HCT116 (cell line): Measurements from ENCODE around the gene USH1C. TPM values are rescaled to one million over a fixed set of nuclear protein-coding genes. Genes with fewer than 3 reads are reported as not detected.

ENCODE experiments used
- ATAC-seq: fragments of 200-7000 bp; cut with Tn5 transposase; 2 replicates; pipeline ENCODE4 v1.9.1; 2020; ENCODE audit warnings: mild to moderate bottlenecking, moderate library complexity
- BruUV-seq: library from RNA; stranded (reverse); fragments of 400-500 nt; replicated peaks from 2 replicates; lab custom pipeline; 2021; lab: Mats Ljungman, UMichigan
- CTCF ChIA-PET: fragments of 300-600 bp; sonication (Branson Sonifier 250); formaldehyde crosslinking; loops from one replicate; lab custom pipeline; 2021; ENCODE audit warnings: antibody characterized with exemption; lab: Charles Lee
- POLR2A ChIA-PET: fragments of 300-600, 350-600 bp; sonication (Branson Sonifier 250); formaldehyde crosslinking; loops from one replicate; lab custom pipeline; 2021; ENCODE audit warnings: antibody characterized with exemption; lab: Charles Lee
- RAD21 ChIA-PET, 2 experiments: fragments of 300-600 bp; sonication (Branson Sonifier 250); formaldehyde crosslinking; loops; one replicate each; lab custom pipeline; 2023; ENCODE audit warnings: low total read pairs in 2 of 2; ENCODE audit not compliant: uncharacterized antibody in 2 of 2, unreplicated experiment in 2 of 2, low non-redundant PET in 1 of 2; lab: Charles Lee
- DNase-seq: peaks from one replicate; pipeline ENCODE4 v3.0.0-alpha.2; 2010; ENCODE audit warnings: low read depth, low spot score
- H2AFZ ChIP-seq: fragments of 200-600 bp; shearing (Covaris generic), sonication (generic); 2 replicates; pipeline ENCODE4 v1.6.1; 2017; ENCODE audit warnings: low read depth, mixed run types, mixed read lengths, antibody characterized with exemption, low read length; ENCODE audit not compliant: poor library complexity, severe bottlenecking
- H3K27ac ChIP-seq: 2 replicates; pipeline ENCODE4 v1.5.1; 2012; ENCODE audit warnings: low read depth, low read length
- H3K27me3 ChIP-seq: fragments of 200-600 bp; sonication (generic); 2 replicates; pipeline ENCODE4 v1.6.1; 2016; ENCODE audit warnings: mixed run types, low read length, mixed read lengths; ENCODE audit not compliant: insufficient read depth
- H3K36me3 ChIP-seq, 2 experiments: fragments of 200-500 bp in 1 of 2; fragments of 200-600 bp in 1 of 2; sonication (Bioruptor generic) in 1 of 2; sonication (generic) in 1 of 2; 2 replicates each; pipeline versions ENCODE4 v1.5.1 to v1.6.1; 2014 to 2016; ENCODE audit warnings: low read length in 2 of 2, inconsistent platforms in 1 of 2, mixed read lengths in 1 of 2, mixed run types in 1 of 2; ENCODE audit not compliant: insufficient read depth in 2 of 2, control insufficient read depth in 1 of 2
- H3K4me1 ChIP-seq, 2 experiments: fragments of 200-600 bp in 1 of 2; sonication (generic) in 1 of 2; 2 replicates each; pipeline versions ENCODE4 v1.5.1 to v1.6.1; 2012 to 2017; ENCODE audit warnings: low read length in 2 of 2, inconsistent platforms in 1 of 2, mild to moderate bottlenecking in 1 of 2, mixed read lengths in 1 of 2, mixed run types in 1 of 2, moderate library complexity in 1 of 2; ENCODE audit not compliant: insufficient read depth in 2 of 2, control insufficient read depth in 1 of 2
- H3K4me2 ChIP-seq: fragments of 200-600 bp; sonication (generic); 2 replicates; pipeline ENCODE4 v1.6.1; 2017; ENCODE audit warnings: mixed run types, low read length, mixed read lengths
- H3K4me3 ChIP-seq, 2 experiments: fragments of 200-600 bp in 1 of 2; sonication (generic) in 1 of 2; replicated peaks in 1 of 2; 2 replicates each; pipeline ENCODE4 v1.5.1; 2011 to 2016; ENCODE audit warnings: low read length in 2 of 2, control low read depth in 1 of 2, low read depth in 1 of 2, mild to moderate bottlenecking in 1 of 2, mixed read lengths in 1 of 2, mixed run types in 1 of 2
- H3K79me2 ChIP-seq: fragments of 200-600 bp; sonication (generic); 2 replicates; pipeline ENCODE4 v1.6.1; 2017; ENCODE audit warnings: mild to moderate bottlenecking, mixed run types, low read length, moderate library complexity, mixed read lengths; ENCODE audit not compliant: insufficient read depth
- H3K9ac ChIP-seq: fragments of 200-600 bp; sonication (generic); 2 replicates; pipeline ENCODE4 v1.6.1; 2016; ENCODE audit warnings: low read length, mixed read lengths
- H3K9me2 ChIP-seq: fragments of 200-600 bp; sonication (generic), shearing (Covaris generic); 2 replicates; pipeline ENCODE4 v1.6.1; 2017; ENCODE audit warnings: mixed run types, mild to moderate bottlenecking, moderate library complexity; ENCODE audit not compliant: insufficient read depth
- H3K9me3 ChIP-seq, 2 experiments: fragments of 200-500 bp in 1 of 2; fragments of 200-600 bp in 1 of 2; sonication (Bioruptor generic) in 1 of 2; sonication (generic) in 1 of 2; 2 replicates each; pipeline ENCODE4 v1.6.1; 2014 to 2017; ENCODE audit warnings: low read length in 2 of 2, mixed read lengths in 2 of 2, inconsistent platforms in 1 of 2, low read depth in 1 of 2, mild to moderate bottlenecking in 1 of 2, mixed run types in 1 of 2, moderate library complexity in 1 of 2; ENCODE audit not compliant: control insufficient read depth in 1 of 2, insufficient read depth in 1 of 2
- H4K20me1 ChIP-seq: fragments of 200-600 bp; sonication (generic), shearing (Covaris generic); 2 replicates; pipeline ENCODE4 v1.6.1; 2017; ENCODE audit warnings: mixed run types, mild to moderate bottlenecking, moderate library complexity; ENCODE audit not compliant: insufficient read depth
- CEBPB ChIP-seq: IDR thresholded peaks from 2 replicates; pipeline ENCODE4 v1.6.1; 2012; ENCODE audit warnings: low read depth
- EGR1 ChIP-seq: IDR thresholded peaks from 2 replicates; pipeline ENCODE4 v1.6.1; 2012; ENCODE audit warnings: low read depth
- ELF1 ChIP-seq: IDR thresholded peaks from 2 replicates; pipeline ENCODE4 v1.6.1; 2012; ENCODE audit warnings: low read depth, borderline replicate concordance
- EZH2 ChIP-seq: fragments of 200-600 bp; sonication (generic); IDR thresholded peaks from 2 replicates; pipeline ENCODE4 v1.6.1; 2017; ENCODE audit warnings: antibody characterized with exemption, mixed run types
- EZH2phosphoT487 ChIP-seq: fragments of 200-600 bp; IDR thresholded peaks from 2 replicates; pipeline ENCODE4 v1.6.1; 2018; ENCODE audit warnings: antibody characterized with exemption, borderline replicate concordance
- FOSL1 ChIP-seq: IDR thresholded peaks from 2 replicates; pipeline ENCODE4 v1.6.1; 2012; ENCODE audit warnings: low read depth
- JUND ChIP-seq: IDR thresholded peaks from 2 replicates; pipeline ENCODE4 v1.6.1; 2012
- POLR2A ChIP-seq: IDR thresholded peaks from 2 replicates; pipeline ENCODE4 v1.7.0; 2011; ENCODE audit warnings: borderline replicate concordance; ENCODE audit not compliant: insufficient read depth, insufficient read length; ENCODE audit errors: extremely low read depth
- POLR2AphosphoS5 ChIP-seq: IDR thresholded peaks from 2 replicates; pipeline ENCODE4 v1.6.1; 2011; ENCODE audit warnings: mild to moderate bottlenecking, low read depth, low read length, moderate library complexity
- RAD21 ChIP-seq: IDR thresholded peaks from 2 replicates; pipeline ENCODE4 v1.6.1; 2012; ENCODE audit warnings: low read depth, mild to moderate bottlenecking
- SIN3A ChIP-seq: IDR thresholded peaks from 2 replicates; pipeline ENCODE4 v1.6.1; 2012; ENCODE audit warnings: low read depth
- SP1 ChIP-seq: IDR thresholded peaks from 2 replicates; pipeline ENCODE4 v1.6.1; 2012; ENCODE audit warnings: low read depth
- ZFX ChIP-seq: fragments of 450-650 bp; IDR thresholded peaks from 2 replicates; pipeline ENCODE4 v1.6.1; 2017
- intact Hi-C: fragments of 100-400 bp; cut with micrococcal nuclease; formaldehyde crosslinking; loops from 2 replicates; pipeline ENCODE4 v1.10.0; 2022
- total RNA-seq: library from RNA; stranded (reverse); gene quantifications from one replicate; pipeline ENCODE4 v1.2.1, GENCODE V29; 2021; ENCODE audit not compliant: unreplicated experiment
- TF ChIP-seq, protein P1 (sequence below), 3 experiments: fragments of 200-600 bp in 1 of 3; sonication (generic) in 1 of 3; IDR thresholded peaks in 2 of 3; conservative IDR thresholded peaks in 1 of 3; 2 replicates each; pipeline ENCODE4 v1.5.1; 2012 to 2017; ENCODE audit warnings: low read depth in 2 of 3, low read length in 2 of 3, antibody characterized with exemption in 1 of 3, borderline replicate concordance in 1 of 3, control low read depth in 1 of 3, mild to moderate bottlenecking in 1 of 3, mixed read lengths in 1 of 3, mixed run types in 1 of 3, moderate library complexity in 1 of 3; ENCODE audit not compliant: insufficient read depth in 1 of 3
- TF ChIP-seq, protein P2 (sequence below): IDR thresholded peaks from 2 replicates; pipeline ENCODE4 v1.6.1; 2012
- TF ChIP-seq, protein P3 (sequence below): IDR thresholded peaks from 2 replicates; pipeline ENCODE4 v1.6.1; 2012; ENCODE audit warnings: low read depth
- TF ChIP-seq, protein P4 (sequence below): IDR thresholded peaks from 2 replicates; pipeline ENCODE4 v1.6.1; 2011; ENCODE audit warnings: mild to moderate bottlenecking, low read length, moderate library complexity; ENCODE audit not compliant: insufficient replicate concordance; ENCODE audit errors: extremely low read depth

The USH1C gene
- total RNA-seq, 1 experiment from 2014 or later: 13.4 TPM

DNA sequence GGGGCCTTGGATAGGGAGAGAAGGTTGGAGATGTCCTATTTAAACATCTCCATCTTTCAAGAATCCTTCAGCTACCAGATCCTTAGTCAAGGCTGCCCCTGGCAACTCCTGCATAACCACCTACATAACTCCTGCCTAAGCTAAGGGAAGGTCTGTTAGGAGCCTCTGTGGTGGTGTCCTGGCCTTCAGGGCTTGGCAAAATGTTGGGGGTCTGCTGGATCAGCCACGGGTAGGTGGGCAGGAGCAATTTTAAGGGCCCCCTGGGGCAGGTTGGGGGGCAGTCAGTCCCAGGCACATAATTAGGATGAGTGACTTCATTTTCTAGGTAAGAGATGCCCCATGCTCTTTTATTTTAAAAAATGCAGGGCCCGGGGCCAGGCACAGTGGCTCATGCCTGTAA is 25.9 kb downstream of the USH1C start:
- H2AFZ ChIP-seq: no peak overlapping the region
- H4K20me1 ChIP-seq: no peaks in the 10 kb centered on the region
- BruUV-seq: no TSS peak
- H3K9me2 ChIP-seq: no peaks in the 10 kb centered on the region
- no peaks in the 10 kb centered on the region for H3K79me2 ChIP-seq
- ChIA-PET POLR2A (no interaction called here), CTCF (interaction anchor here (2.3 kb wide), 2 partner anchors 10 to 12 kb away, joined by 6 to 14 read pairs; no protein-coding TSS in a partner anchor), RAD21 (no interaction called here)
- no peaks in the 10 kb centered on the region for H3K27me3 ChIP-seq
- intact Hi-C loops: no loop called here
- ATAC-seq (no peak), DNase-seq (no peak)
- no peak overlapping the region for H3K4me2 ChIP-seq
- 0 out of 4 replicates have a peak, but pooled peaks cover 0 to 3% of the 10 kb centered on the region in 2 experiments for H3K36me3 ChIP-seq
- no peak overlapping the region for H3K27ac ChIP-seq
- H3K9ac ChIP-seq: no peak overlapping the region
- H3K4me1 ChIP-seq: no peaks in the 10 kb centered on the region
- no peaks in the 10 kb centered on the region for H3K9me3 ChIP-seq
- no peak overlapping the region for H3K4me3 ChIP-seq
- TF ChIP-seq, protein P1, sequence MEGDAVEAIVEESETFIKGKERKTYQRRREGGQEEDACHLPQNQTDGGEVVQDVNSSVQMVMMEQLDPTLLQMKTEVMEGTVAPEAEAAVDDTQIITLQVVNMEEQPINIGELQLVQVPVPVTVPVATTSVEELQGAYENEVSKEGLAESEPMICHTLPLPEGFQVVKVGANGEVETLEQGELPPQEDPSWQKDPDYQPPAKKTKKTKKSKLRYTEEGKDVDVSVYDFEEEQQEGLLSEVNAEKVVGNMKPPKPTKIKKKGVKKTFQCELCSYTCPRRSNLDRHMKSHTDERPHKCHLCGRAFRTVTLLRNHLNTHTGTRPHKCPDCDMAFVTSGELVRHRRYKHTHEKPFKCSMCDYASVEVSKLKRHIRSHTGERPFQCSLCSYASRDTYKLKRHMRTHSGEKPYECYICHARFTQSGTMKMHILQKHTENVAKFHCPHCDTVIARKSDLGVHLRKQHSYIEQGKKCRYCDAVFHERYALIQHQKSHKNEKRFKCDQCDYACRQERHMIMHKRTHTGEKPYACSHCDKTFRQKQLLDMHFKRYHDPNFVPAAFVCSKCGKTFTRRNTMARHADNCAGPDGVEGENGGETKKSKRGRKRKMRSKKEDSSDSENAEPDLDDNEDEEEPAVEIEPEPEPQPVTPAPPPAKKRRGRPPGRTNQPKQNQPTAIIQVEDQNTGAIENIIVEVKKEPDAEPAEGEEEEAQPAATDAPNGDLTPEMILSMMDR (IDR thresholded peaks at IDR 0.05 in 2 of 3, conservative IDR thresholded peaks at IDR 0.05 in 1 of 3; ENCODE audit: borderline replicate concordance in 1 of 3, insufficient read depth in 1 of 3, low read depth in 2 of 3, low read length in 2 of 3): no peak
- TF ChIP-seq FOSL1 (no peak), SP1 (no peak), ELF1 (no peak), RAD21 (no peak), POLR2AphosphoS5 (no peak), SIN3A (no peak), JUND (no peak), EGR1 (no peak), EZH2phosphoT487 (no peak), EZH2 (no peak), POLR2A (no peak), CEBPB (no peak), ZFX (no peak)
- TF ChIP-seq, protein P2, sequence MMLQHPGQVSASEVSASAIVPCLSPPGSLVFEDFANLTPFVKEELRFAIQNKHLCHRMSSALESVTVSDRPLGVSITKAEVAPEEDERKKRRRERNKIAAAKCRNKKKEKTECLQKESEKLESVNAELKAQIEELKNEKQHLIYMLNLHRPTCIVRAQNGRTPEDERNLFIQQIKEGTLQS: no peak
- TF ChIP-seq, protein P3, sequence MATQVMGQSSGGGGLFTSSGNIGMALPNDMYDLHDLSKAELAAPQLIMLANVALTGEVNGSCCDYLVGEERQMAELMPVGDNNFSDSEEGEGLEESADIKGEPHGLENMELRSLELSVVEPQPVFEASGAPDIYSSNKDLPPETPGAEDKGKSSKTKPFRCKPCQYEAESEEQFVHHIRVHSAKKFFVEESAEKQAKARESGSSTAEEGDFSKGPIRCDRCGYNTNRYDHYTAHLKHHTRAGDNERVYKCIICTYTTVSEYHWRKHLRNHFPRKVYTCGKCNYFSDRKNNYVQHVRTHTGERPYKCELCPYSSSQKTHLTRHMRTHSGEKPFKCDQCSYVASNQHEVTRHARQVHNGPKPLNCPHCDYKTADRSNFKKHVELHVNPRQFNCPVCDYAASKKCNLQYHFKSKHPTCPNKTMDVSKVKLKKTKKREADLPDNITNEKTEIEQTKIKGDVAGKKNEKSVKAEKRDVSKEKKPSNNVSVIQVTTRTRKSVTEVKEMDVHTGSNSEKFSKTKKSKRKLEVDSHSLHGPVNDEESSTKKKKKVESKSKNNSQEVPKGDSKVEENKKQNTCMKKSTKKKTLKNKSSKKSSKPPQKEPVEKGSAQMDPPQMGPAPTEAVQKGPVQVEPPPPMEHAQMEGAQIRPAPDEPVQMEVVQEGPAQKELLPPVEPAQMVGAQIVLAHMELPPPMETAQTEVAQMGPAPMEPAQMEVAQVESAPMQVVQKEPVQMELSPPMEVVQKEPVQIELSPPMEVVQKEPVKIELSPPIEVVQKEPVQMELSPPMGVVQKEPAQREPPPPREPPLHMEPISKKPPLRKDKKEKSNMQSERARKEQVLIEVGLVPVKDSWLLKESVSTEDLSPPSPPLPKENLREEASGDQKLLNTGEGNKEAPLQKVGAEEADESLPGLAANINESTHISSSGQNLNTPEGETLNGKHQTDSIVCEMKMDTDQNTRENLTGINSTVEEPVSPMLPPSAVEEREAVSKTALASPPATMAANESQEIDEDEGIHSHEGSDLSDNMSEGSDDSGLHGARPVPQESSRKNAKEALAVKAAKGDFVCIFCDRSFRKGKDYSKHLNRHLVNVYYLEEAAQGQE: no peak
- TF ChIP-seq, protein P4, sequence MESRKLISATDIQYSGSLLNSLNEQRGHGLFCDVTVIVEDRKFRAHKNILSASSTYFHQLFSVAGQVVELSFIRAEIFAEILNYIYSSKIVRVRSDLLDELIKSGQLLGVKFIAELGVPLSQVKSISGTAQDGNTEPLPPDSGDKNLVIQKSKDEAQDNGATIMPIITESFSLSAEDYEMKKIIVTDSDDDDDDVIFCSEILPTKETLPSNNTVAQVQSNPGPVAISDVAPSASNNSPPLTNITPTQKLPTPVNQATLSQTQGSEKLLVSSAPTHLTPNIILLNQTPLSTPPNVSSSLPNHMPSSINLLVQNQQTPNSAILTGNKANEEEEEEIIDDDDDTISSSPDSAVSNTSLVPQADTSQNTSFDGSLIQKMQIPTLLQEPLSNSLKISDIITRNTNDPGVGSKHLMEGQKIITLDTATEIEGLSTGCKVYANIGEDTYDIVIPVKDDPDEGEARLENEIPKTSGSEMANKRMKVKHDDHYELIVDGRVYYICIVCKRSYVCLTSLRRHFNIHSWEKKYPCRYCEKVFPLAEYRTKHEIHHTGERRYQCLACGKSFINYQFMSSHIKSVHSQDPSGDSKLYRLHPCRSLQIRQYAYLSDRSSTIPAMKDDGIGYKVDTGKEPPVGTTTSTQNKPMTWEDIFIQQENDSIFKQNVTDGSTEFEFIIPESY: no peak
